HCT116 (cell line): ENCODE data around the gene MAP7D1. TPM values are rescaled to one million over a fixed set of nuclear protein-coding genes. Genes with fewer than 3 reads are reported as not detected.

ENCODE experiments used
- ATAC-seq: fragments of 200-7000 bp; cut with Tn5 transposase; 2 replicates; pipeline ENCODE4 v1.9.1; 2020; ENCODE audit warnings: mild to moderate bottlenecking, moderate library complexity
- BruUV-seq: library from RNA; stranded (reverse); fragments of 400-500 nt; replicated peaks from 2 replicates; lab custom pipeline; 2021; lab: Mats Ljungman, UMichigan
- CTCF ChIA-PET: fragments of 300-600 bp; sonication (Branson Sonifier 250); formaldehyde crosslinking; loops from one replicate; lab custom pipeline; 2021; ENCODE audit warnings: antibody characterized with exemption; lab: Charles Lee
- POLR2A ChIA-PET: fragments of 300-600, 350-600 bp; sonication (Branson Sonifier 250); formaldehyde crosslinking; loops from one replicate; lab custom pipeline; 2021; ENCODE audit warnings: antibody characterized with exemption; lab: Charles Lee
- RAD21 ChIA-PET, 2 experiments: fragments of 300-600 bp; sonication (Branson Sonifier 250); formaldehyde crosslinking; loops; one replicate each; lab custom pipeline; 2023; ENCODE audit warnings: low total read pairs in 2 of 2; ENCODE audit not compliant: uncharacterized antibody in 2 of 2, unreplicated experiment in 2 of 2, low non-redundant PET in 1 of 2; lab: Charles Lee
- DNase-seq: peaks from one replicate; pipeline ENCODE4 v3.0.0-alpha.2; 2010; ENCODE audit warnings: low read depth, low spot score
- H2AFZ ChIP-seq: fragments of 200-600 bp; shearing (Covaris generic), sonication (generic); 2 replicates; pipeline ENCODE4 v1.6.1; 2017; ENCODE audit warnings: low read depth, mixed run types, mixed read lengths, antibody characterized with exemption, low read length; ENCODE audit not compliant: poor library complexity, severe bottlenecking
- H3K27ac ChIP-seq: 2 replicates; pipeline ENCODE4 v1.5.1; 2012; ENCODE audit warnings: low read depth, low read length
- H3K27me3 ChIP-seq: fragments of 200-600 bp; sonication (generic); 2 replicates; pipeline ENCODE4 v1.6.1; 2016; ENCODE audit warnings: mixed run types, low read length, mixed read lengths; ENCODE audit not compliant: insufficient read depth
- H3K36me3 ChIP-seq, 2 experiments: fragments of 200-500 bp in 1 of 2; fragments of 200-600 bp in 1 of 2; sonication (Bioruptor generic) in 1 of 2; sonication (generic) in 1 of 2; 2 replicates each; pipeline versions ENCODE4 v1.5.1 to v1.6.1; 2014 to 2016; ENCODE audit warnings: low read length in 2 of 2, inconsistent platforms in 1 of 2, mixed read lengths in 1 of 2, mixed run types in 1 of 2; ENCODE audit not compliant: insufficient read depth in 2 of 2, control insufficient read depth in 1 of 2
- H3K4me1 ChIP-seq, 2 experiments: fragments of 200-600 bp in 1 of 2; sonication (generic) in 1 of 2; 2 replicates each; pipeline versions ENCODE4 v1.5.1 to v1.6.1; 2012 to 2017; ENCODE audit warnings: low read length in 2 of 2, inconsistent platforms in 1 of 2, mild to moderate bottlenecking in 1 of 2, mixed read lengths in 1 of 2, mixed run types in 1 of 2, moderate library complexity in 1 of 2; ENCODE audit not compliant: insufficient read depth in 2 of 2, control insufficient read depth in 1 of 2
- H3K4me2 ChIP-seq: fragments of 200-600 bp; sonication (generic); 2 replicates; pipeline ENCODE4 v1.6.1; 2017; ENCODE audit warnings: mixed run types, low read length, mixed read lengths
- H3K4me3 ChIP-seq, 2 experiments: fragments of 200-600 bp in 1 of 2; sonication (generic) in 1 of 2; replicated peaks in 1 of 2; 2 replicates each; pipeline ENCODE4 v1.5.1; 2011 to 2016; ENCODE audit warnings: low read length in 2 of 2, control low read depth in 1 of 2, low read depth in 1 of 2, mild to moderate bottlenecking in 1 of 2, mixed read lengths in 1 of 2, mixed run types in 1 of 2
- H3K79me2 ChIP-seq: fragments of 200-600 bp; sonication (generic); 2 replicates; pipeline ENCODE4 v1.6.1; 2017; ENCODE audit warnings: mild to moderate bottlenecking, mixed run types, low read length, moderate library complexity, mixed read lengths; ENCODE audit not compliant: insufficient read depth
- H3K9ac ChIP-seq: fragments of 200-600 bp; sonication (generic); 2 replicates; pipeline ENCODE4 v1.6.1; 2016; ENCODE audit warnings: low read length, mixed read lengths
- H3K9me2 ChIP-seq: fragments of 200-600 bp; sonication (generic), shearing (Covaris generic); 2 replicates; pipeline ENCODE4 v1.6.1; 2017; ENCODE audit warnings: mixed run types, mild to moderate bottlenecking, moderate library complexity; ENCODE audit not compliant: insufficient read depth
- H3K9me3 ChIP-seq, 2 experiments: fragments of 200-500 bp in 1 of 2; fragments of 200-600 bp in 1 of 2; sonication (Bioruptor generic) in 1 of 2; sonication (generic) in 1 of 2; 2 replicates each; pipeline ENCODE4 v1.6.1; 2014 to 2017; ENCODE audit warnings: low read length in 2 of 2, mixed read lengths in 2 of 2, inconsistent platforms in 1 of 2, low read depth in 1 of 2, mild to moderate bottlenecking in 1 of 2, mixed run types in 1 of 2, moderate library complexity in 1 of 2; ENCODE audit not compliant: control insufficient read depth in 1 of 2, insufficient read depth in 1 of 2
- H4K20me1 ChIP-seq: fragments of 200-600 bp; sonication (generic), shearing (Covaris generic); 2 replicates; pipeline ENCODE4 v1.6.1; 2017; ENCODE audit warnings: mixed run types, mild to moderate bottlenecking, moderate library complexity; ENCODE audit not compliant: insufficient read depth
- CEBPB ChIP-seq: IDR thresholded peaks from 2 replicates; pipeline ENCODE4 v1.6.1; 2012; ENCODE audit warnings: low read depth
- CTCF ChIP-seq, 3 experiments: fragments of 200-600 bp in 1 of 3; sonication (generic) in 1 of 3; IDR thresholded peaks in 2 of 3; conservative IDR thresholded peaks in 1 of 3; 2 replicates each; pipeline ENCODE4 v1.5.1; 2012 to 2017; ENCODE audit warnings: low read depth in 2 of 3, low read length in 2 of 3, antibody characterized with exemption in 1 of 3, borderline replicate concordance in 1 of 3, control low read depth in 1 of 3, mild to moderate bottlenecking in 1 of 3, mixed read lengths in 1 of 3, mixed run types in 1 of 3, moderate library complexity in 1 of 3; ENCODE audit not compliant: insufficient read depth in 1 of 3
- EZH2 ChIP-seq: fragments of 200-600 bp; sonication (generic); IDR thresholded peaks from 2 replicates; pipeline ENCODE4 v1.6.1; 2017; ENCODE audit warnings: antibody characterized with exemption, mixed run types
- MAX ChIP-seq: IDR thresholded peaks from 2 replicates; pipeline ENCODE4 v1.6.1; 2012
- RAD21 ChIP-seq: IDR thresholded peaks from 2 replicates; pipeline ENCODE4 v1.6.1; 2012; ENCODE audit warnings: low read depth, mild to moderate bottlenecking
- REST ChIP-seq: IDR thresholded peaks from 2 replicates; pipeline ENCODE4 v1.6.1; 2012; ENCODE audit warnings: low read depth
- SRF ChIP-seq: IDR thresholded peaks from 2 replicates; pipeline ENCODE4 v1.6.1; 2012; ENCODE audit warnings: low read depth
- TCF7L2 ChIP-seq: IDR thresholded peaks from 2 replicates; pipeline ENCODE4 v1.7.0; 2011; ENCODE audit warnings: borderline replicate concordance, inconsistent platforms; ENCODE audit not compliant: insufficient read depth, insufficient read length; ENCODE audit errors: extremely low read depth
- YY1 ChIP-seq: IDR thresholded peaks from 2 replicates; pipeline ENCODE4 v1.6.1; 2011; ENCODE audit warnings: low read length, low read depth, moderate library complexity, mild to moderate bottlenecking; ENCODE audit not compliant: insufficient replicate concordance; ENCODE audit errors: extremely low read depth
- ZBTB33 ChIP-seq: IDR thresholded peaks from 2 replicates; pipeline ENCODE4 v1.6.1; 2011; ENCODE audit warnings: mild to moderate bottlenecking, low read length, moderate library complexity; ENCODE audit not compliant: insufficient replicate concordance; ENCODE audit errors: extremely low read depth
- ZNF274 ChIP-seq: fragments of 200-500 bp; sonication (Bioruptor generic); IDR thresholded peaks from 2 replicates; pipeline ENCODE4 v1.6.1; 2014; ENCODE audit warnings: mild to moderate bottlenecking, low read depth, low read length, inconsistent platforms
- intact Hi-C: fragments of 100-400 bp; cut with micrococcal nuclease; formaldehyde crosslinking; loops from 2 replicates; pipeline ENCODE4 v1.10.0; 2022
- total RNA-seq: library from RNA; stranded (reverse); gene quantifications from one replicate; pipeline ENCODE4 v1.2.1, GENCODE V29; 2021; ENCODE audit not compliant: unreplicated experiment

Gene MAP7D1
- total RNA-seq, 1 experiment from 2014 or later = 71.8 TPM

- intact Hi-C loops = no loop called here
- ChIA-PET POLR2A (no interaction called here), RAD21 (interaction anchor here in 1 of 2 experiments (0.7 kb wide), 1 partner anchor 188 kb away, joined by 4 read pairs; no protein-coding TSS in a partner anchor), CTCF (no interaction called here)
- DNase-seq = no peak
- Histone ChIP-seq H3K4me3 (no peak overlapping the region), H2AFZ (no peak overlapping the region), H3K79me2 (no peaks in the 10 kb centered on the region), H3K36me3 (no peaks in the 10 kb centered on the region), H3K9ac (no peak overlapping the region), H4K20me1 (no peaks in the 10 kb centered on the region), H3K9me3 (no peaks in the 10 kb centered on the region), H3K27me3 (no peaks in the 10 kb centered on the region), H3K4me1 (peaks cover 0 to 7% of the 10 kb centered on the region in 2 experiments; a peak in 1 of 4 replicates), H3K4me2 (no peak overlapping the region), H3K27ac (no peak overlapping the region), H3K9me2 (no peaks in the 10 kb centered on the region)
- no TSS peak for BruUV-seq
- no peak for ATAC-seq
- 0 out of 2 replicates have a peak, but pooled peaks have one; percentile 8 for TF ChIP-seq MAX
- no peak for TF ChIP-seq CEBPB
Measured at GRCh38 chr1:36212782-36213181, 56.8 kb downstream of the MAP7D1 start.

GRCh38 chr1:36217670-36218069 lies 61.7 kb downstream of the MAP7D1 start:
- Histone ChIP-seq H3K4me2 (no peak overlapping the region), H3K27ac (no peak overlapping the region), H3K4me1 (peaks cover 0 to 19% of the 10 kb centered on the region in 2 experiments; a peak in 2 of 4 replicates), H3K36me3 (no peaks in the 10 kb centered on the region), H4K20me1 (no peaks in the 10 kb centered on the region), H3K9me3 (no peaks in the 10 kb centered on the region), H3K4me3 (no peak overlapping the region), H2AFZ (no peak overlapping the region), H3K27me3 (no peaks in the 10 kb centered on the region), H3K9ac (no peak overlapping the region), H3K79me2 (no peaks in the 10 kb centered on the region), H3K9me2 (no peaks in the 10 kb centered on the region)
- RAD21 ChIA-PET = no interaction called here
- DNase-seq (peak; percentile 29), ATAC-seq (peak; percentile 93)
- BruUV-seq = no TSS peak
- intact Hi-C loops = no loop called here
- CTCF ChIA-PET = interaction anchor here (0.7 kb wide), 1 partner anchor 30 kb away, joined by 3 read pairs; no protein-coding TSS in a partner anchor
- POLR2A ChIA-PET = no interaction called here
- TF ChIP-seq CTCF (IDR thresholded peaks at IDR 0.05 in 2 of 3, conservative IDR thresholded peaks at IDR 0.05 in 1 of 3; ENCODE audit: borderline replicate concordance in 1 of 3, insufficient read depth in 1 of 3, low read depth in 2 of 3, low read length in 2 of 3) = peak; percentile 32 to 36 (median 35); a peak in 3 of 6 replicates
- peak; percentile 65 for TF ChIP-seq RAD21
- no peak for TF ChIP-seq TCF7L2
- no peak for TF ChIP-seq REST
- no peak for TF ChIP-seq ZBTB33
- no peak for TF ChIP-seq ZNF274
- TF ChIP-seq EZH2 = no peak
- no peak for TF ChIP-seq YY1
- TF ChIP-seq SRF = no peak
